NCI-H1436 (cell line): Measurements from ENCODE around the gene ENG.
A peak's percentile ranks its signal among the peaks of the same experiment; 100 is the strongest.
"Not testable (repeated sequence)": the region's sequence is repeated elsewhere in the genome, so short reads cannot be mapped to it uniquely, and the experiment has no call there.

Source experiments
- DNase-seq: peaks from one replicate; lab custom pipeline; 2025; lab: John Stamatoyannopoulos, UW

ENG gene

GRCh38 chr9:127793093-127793708 is 61.3 kb downstream of the ENG start:
- no peak for DNase-seq

GRCh38 chr9:127792417-127793031 is 61.9 kb downstream of the ENG start:
- no peak for DNase-seq

- DNase-seq: no peak
Measured at GRCh38 chr9:127791085-127791484, 63.4 kb downstream of the ENG start.

GRCh38 chr9:127790094-127790855 is 64.2 kb downstream of the ENG start:
- DNase-seq: no peak

- DNase-seq: no peak
Measured at GRCh38 chr9:127789179-127789578, 65.3 kb downstream of the ENG start.

- DNase-seq: no peak
Measured at GRCh38 chr9:127788337-127789011, 66.0 kb downstream of the ENG start.

GRCh38 chr9:127786773-127787104 is 67.7 kb downstream of the ENG start:
- no peak for DNase-seq

GRCh38 chr9:127785933-127786772 is 68.3 kb downstream of the ENG start, which contains the start of gene CDK9:
Gene CDK9, plus strand, starts transcription at chr9:127786034. Its CDS starts 115 bp downstream, at chr9:127786149.
- DNase-seq: peak; percentile 84

GRCh38 chr9:127785023-127785932 is 69.2 kb downstream of the ENG start:
- peak; percentile 86 for DNase-seq

- DNase-seq: no peak
Measured at GRCh38 chr9:127783111-127784008, 71.1 kb downstream of the ENG start.

- DNase-seq: no peak
Measured at GRCh38 chr9:127781806-127782205, 72.7 kb downstream of the ENG start.

GRCh38 chr9:127780909-127781308 is 73.5 kb downstream of the ENG start:
- DNase-seq: not testable (repeated sequence)

GRCh38 chr9:127780126-127780885 is 74.2 kb downstream of the ENG start:
- DNase-seq: no peak

GRCh38 chr9:127779136-127779981 is 75.1 kb downstream of the ENG start:
- no peak for DNase-seq

- DNase-seq: no peak
Measured at GRCh38 chr9:127778280-127779135, 76.0 kb downstream of the ENG start, which contains the start of gene SH2D3C. Gene SH2D3C, minus strand, starts transcription at chr9:127778666. Its CDS starts 39 bp downstream, at chr9:127778627.

- DNase-seq: no peak
Measured at GRCh38 chr9:127777368-127777980, 77.0 kb downstream of the ENG start.
